Prostate gland (tissue), 2 donors: Measurements from ENCODE around the gene TVP23A.

ENCODE experiments used
- CTCF ChIP-seq, 4 experiments: fragments of 200-600 bp in 2 of 4; fragments of 450-650 bp in 2 of 4; sonication (generic) in 2 of 4; IDR thresholded peaks; 1 replicate in 3 of 4; 2 replicates in 1 of 4; pipeline ENCODE4 v1.5.1; 2016 to 2019; ENCODE audit warnings: antibody characterized with exemption in 4 of 4, mild to moderate bottlenecking in 2 of 4, moderate library complexity in 2 of 4
- POLR2A ChIP-seq: fragments of 450-650 bp; IDR thresholded peaks from one replicate; pipeline ENCODE4 v1.6.1; 2016; ENCODE audit warnings: antibody characterized with exemption, mild to moderate bottlenecking

GRCh38 chr16:10761373-10761772, 57.2 kb downstream of the TVP23A start:
- TF ChIP-seq CTCF (IDR thresholded peaks at IDR 0.05), result no peak
- TF ChIP-seq POLR2A, result no peak
